DOHH2 (cell line): ENCODE data around the gene FRYL.

Source experiments
- EZH2phosphoT487 ChIP-seq: fragments of 200-600 bp; sonication (generic); IDR thresholded peaks from 2 replicates; pipeline ENCODE4 v1.6.1; 2017; ENCODE audit warnings: borderline replicate concordance, mild to moderate bottlenecking, antibody characterized with exemption, low read length, moderate library complexity, mixed read lengths
- TF ChIP-seq, protein P1 (sequence below): fragments of 200-600 bp; sonication (generic); IDR thresholded peaks from one replicate; pipeline ENCODE4 v1.5.1; 2014; ENCODE audit warnings: antibody characterized with exemption, mild to moderate bottlenecking, low read depth, low read length; ENCODE audit not compliant: poor library complexity, severe bottlenecking

DNA sequence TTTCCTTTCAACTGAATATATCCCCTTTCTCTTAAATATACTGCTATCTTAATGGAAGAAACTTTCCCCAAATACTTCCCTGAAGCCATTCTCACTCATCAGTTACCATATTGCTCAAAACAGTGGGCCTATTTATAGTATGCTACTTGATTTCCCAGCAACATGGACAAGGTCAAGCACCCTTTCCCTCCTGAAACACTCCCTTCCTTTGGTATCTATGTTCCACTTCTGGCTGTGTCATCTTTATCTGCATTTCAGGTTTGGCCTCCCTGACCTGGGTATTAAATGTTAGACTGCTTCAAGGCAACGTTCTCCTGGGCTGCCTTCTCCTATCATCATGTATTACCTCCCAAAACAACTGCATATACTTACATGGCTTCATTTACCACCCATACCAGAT, 188.7 kb downstream of the FRYL start:
- TF ChIP-seq, protein P1, sequence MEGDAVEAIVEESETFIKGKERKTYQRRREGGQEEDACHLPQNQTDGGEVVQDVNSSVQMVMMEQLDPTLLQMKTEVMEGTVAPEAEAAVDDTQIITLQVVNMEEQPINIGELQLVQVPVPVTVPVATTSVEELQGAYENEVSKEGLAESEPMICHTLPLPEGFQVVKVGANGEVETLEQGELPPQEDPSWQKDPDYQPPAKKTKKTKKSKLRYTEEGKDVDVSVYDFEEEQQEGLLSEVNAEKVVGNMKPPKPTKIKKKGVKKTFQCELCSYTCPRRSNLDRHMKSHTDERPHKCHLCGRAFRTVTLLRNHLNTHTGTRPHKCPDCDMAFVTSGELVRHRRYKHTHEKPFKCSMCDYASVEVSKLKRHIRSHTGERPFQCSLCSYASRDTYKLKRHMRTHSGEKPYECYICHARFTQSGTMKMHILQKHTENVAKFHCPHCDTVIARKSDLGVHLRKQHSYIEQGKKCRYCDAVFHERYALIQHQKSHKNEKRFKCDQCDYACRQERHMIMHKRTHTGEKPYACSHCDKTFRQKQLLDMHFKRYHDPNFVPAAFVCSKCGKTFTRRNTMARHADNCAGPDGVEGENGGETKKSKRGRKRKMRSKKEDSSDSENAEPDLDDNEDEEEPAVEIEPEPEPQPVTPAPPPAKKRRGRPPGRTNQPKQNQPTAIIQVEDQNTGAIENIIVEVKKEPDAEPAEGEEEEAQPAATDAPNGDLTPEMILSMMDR = no peak
- no peak for TF ChIP-seq EZH2phosphoT487
